B cell (primary cell): ENCODE data around the gene PCBP1.

ENCODE experiments used
- CTCF ChIP-seq: fragments of 200-600 bp; IDR thresholded peaks from one replicate; pipeline ENCODE4 v1.8.0; 2022; ENCODE audit warnings: antibody characterized with exemption, mild to moderate bottlenecking
- EZH2 ChIP-seq: IDR thresholded peaks from 2 replicates; pipeline ENCODE4 v1.6.1; 2012; ENCODE audit warnings: borderline replicate concordance, low read depth, mild to moderate bottlenecking, moderate library complexity, low read length; ENCODE audit not compliant: insufficient read depth, poor library complexity, severe bottlenecking

- TF ChIP-seq CTCF (no peak), EZH2 (no peak)
Measured at GRCh38 chr2:70061317-70061716, 26.0 kb upstream of the PCBP1 start.
